Epidermal melanocyte (primary cell): ENCODE data around the gene EPB41L2.

Experiments
- DNase-seq: peaks from one replicate; pipeline ENCODE4 v3.0.0; 2011; ENCODE audit warnings: low spot score; ENCODE audit not compliant: insufficient read length

Gene EPB41L2

GRCh38 chr6:130872250-130873095, 190.6 kb downstream of the EPB41L2 start:
- no peak for DNase-seq

GRCh38 chr6:130870179-130870880, 192.7 kb downstream of the EPB41L2 start:
- DNase-seq = no peak

GRCh38 chr6:130869681-130870080, 193.4 kb downstream of the EPB41L2 start:
- DNase-seq = no peak

GRCh38 chr6:130865793-130866192, 197.3 kb downstream of the EPB41L2 start:
- no peak for DNase-seq

- DNase-seq = no peak
Observed at GRCh38 chr6:130864344-130864743, 198.7 kb downstream of the EPB41L2 start.

- no peak for DNase-seq
Observed at GRCh38 chr6:130863415-130864230, 199.4 kb downstream of the EPB41L2 start.

GRCh38 chr6:130862370-130862769, 200.7 kb downstream of the EPB41L2 start:
- DNase-seq = no peak

- no peak for DNase-seq
Observed at GRCh38 chr6:130859161-130859867, 203.7 kb downstream of the EPB41L2 start.

- DNase-seq = no peak
Observed at GRCh38 chr6:130858498-130859160, 204.4 kb downstream of the EPB41L2 start.

GRCh38 chr6:130858054-130858453, 205.0 kb downstream of the EPB41L2 start:
- no peak for DNase-seq

GRCh38 chr6:130853555-130854183, 209.4 kb downstream of the EPB41L2 start:
- no peak for DNase-seq

GRCh38 chr6:130852844-130853554, 210.0 kb downstream of the EPB41L2 start:
- DNase-seq = no peak

- no peak for DNase-seq
Observed at GRCh38 chr6:130851026-130851425, 212.0 kb downstream of the EPB41L2 start.

- DNase-seq = no peak
Observed at GRCh38 chr6:130849594-130849993, 213.5 kb downstream of the EPB41L2 start.

GRCh38 chr6:130848945-130849344, 214.1 kb downstream of the EPB41L2 start:
- no peak for DNase-seq

- no peak for DNase-seq
Observed at GRCh38 chr6:130847001-130847910, 215.8 kb downstream of the EPB41L2 start.

- DNase-seq = no peak
Observed at GRCh38 chr6:130846501-130846900, 216.5 kb downstream of the EPB41L2 start.

- no peak for DNase-seq
Observed at GRCh38 chr6:130843575-130844320, 219.3 kb downstream of the EPB41L2 start.
